Mononuclear cell (primary cell): ENCODE results near the gene PDE4D. TPM values are rescaled to one million over a fixed set of nuclear protein-coding genes. Genes with fewer than 3 reads are reported as not detected.

Experiments
- H3K27me3 ChIP-seq: 2 replicates; pipeline ENCODE4 v1.6.0; 2011; ENCODE audit warnings: low read length, control low read depth; ENCODE audit not compliant: insufficient read depth
- H3K4me1 ChIP-seq: 2 replicates; pipeline ENCODE4 v1.5.1; 2011; ENCODE audit warnings: mild to moderate bottlenecking, low read length, control low read depth; ENCODE audit not compliant: insufficient read depth
- H3K4me3 ChIP-seq: 2 replicates; pipeline ENCODE4 v1.5.1; 2011; ENCODE audit warnings: mild to moderate bottlenecking, low read length, moderate library complexity
- H3K9me3 ChIP-seq: 2 replicates; pipeline ENCODE4 v1.5.1; 2011; ENCODE audit warnings: low read depth, mild to moderate bottlenecking, control low read depth, low read length
- total RNA-seq: library from RNA; depleted of rRNA; stranded (reverse); fragments of >200 nt; gene quantifications from one replicate; pipeline ENCODE4 v1.2.3, GENCODE V29; 2012

The PDE4D gene
- total RNA-seq, 1 donor, result 171 TPM

GRCh38 chr5:58925627-58926540 is 967.6 kb downstream of the PDE4D start:
- H3K9me3 ChIP-seq, result no peaks in the 10 kb centered on the region
- no peak overlapping the region for H3K4me3 ChIP-seq
- no peaks in the 10 kb centered on the region for H3K27me3 ChIP-seq

GRCh38 chr5:58924306-58924705 is 969.2 kb downstream of the PDE4D start:
- Histone ChIP-seq H3K27me3 (no peaks in the 10 kb centered on the region), H3K4me3 (no peak overlapping the region), H3K4me1 (no peaks in the 10 kb centered on the region), H3K9me3 (no peaks in the 10 kb centered on the region)

More at GRCh38 chr5:58925627-58926540, 967.6 kb downstream of the PDE4D start:
- no peaks in the 10 kb centered on the region for H3K4me1 ChIP-seq

DNA sequence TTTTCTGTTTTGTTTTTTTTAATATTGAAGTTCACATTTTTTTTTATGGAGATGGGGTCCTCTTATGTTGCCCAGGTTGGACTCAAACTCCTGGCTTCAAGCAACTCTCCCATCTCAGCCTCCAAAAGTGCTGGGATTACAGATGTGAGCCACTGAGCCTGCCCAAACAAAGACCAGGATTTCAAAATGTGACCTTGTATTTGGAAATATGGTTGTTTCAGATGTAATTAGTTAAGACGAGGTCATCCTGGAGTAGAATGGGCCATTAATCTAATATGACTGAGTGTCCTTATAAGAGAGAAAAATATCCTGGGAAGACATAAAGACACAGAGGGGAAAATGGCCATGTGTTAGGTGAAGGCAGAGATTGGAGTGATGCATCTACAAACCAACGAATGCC is 970.2 kb downstream of the PDE4D start:
- no peaks in the 10 kb centered on the region for H3K27me3 ChIP-seq
- H3K4me1 ChIP-seq, result no peaks in the 10 kb centered on the region
- H3K9me3 ChIP-seq, result no peaks in the 10 kb centered on the region
- H3K4me3 ChIP-seq, result no peak overlapping the region

DNA sequence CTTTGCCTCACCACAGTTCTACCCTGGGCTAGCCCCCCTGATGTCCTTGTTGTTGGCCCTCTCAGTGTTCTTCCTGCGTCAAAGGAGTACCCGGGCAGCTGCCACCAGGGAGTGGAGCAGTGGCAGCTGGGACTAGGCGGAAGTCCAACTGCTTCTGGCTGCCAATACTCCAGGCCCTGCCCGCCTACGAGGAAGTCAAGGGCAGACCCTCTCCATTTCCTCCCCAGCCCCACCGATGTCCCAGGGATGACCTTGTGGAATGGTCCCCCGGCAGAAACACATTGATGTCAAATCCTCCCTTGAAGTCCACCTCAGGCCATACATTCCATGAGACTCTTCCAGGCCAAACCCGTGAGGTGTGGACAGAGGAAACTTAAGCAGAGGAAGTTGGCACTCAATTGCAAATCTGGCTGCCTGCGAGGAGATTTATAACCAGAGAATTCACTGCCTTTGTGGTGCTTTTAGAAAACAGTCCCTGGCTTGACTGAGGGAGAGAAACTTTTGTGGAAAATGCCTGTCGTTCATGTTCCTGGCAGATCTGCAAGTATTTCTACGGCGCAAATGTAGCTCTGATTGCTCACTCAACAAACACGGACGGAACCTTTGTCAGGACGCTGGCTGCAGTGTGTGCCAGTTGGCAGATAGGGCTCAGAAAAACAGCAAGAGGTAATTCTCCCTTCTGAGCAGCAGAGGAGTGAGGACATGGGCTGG is 970.9 kb downstream of the PDE4D start:
- H3K4me1 ChIP-seq, result no peaks in the 10 kb centered on the region

GRCh38 chr5:58921159-58921558 is 972.4 kb downstream of the PDE4D start:
- no peaks in the 10 kb centered on the region for H3K27me3 ChIP-seq
- no peak overlapping the region for H3K4me3 ChIP-seq
- H3K9me3 ChIP-seq, result no peaks in the 10 kb centered on the region
- no peaks in the 10 kb centered on the region for H3K4me1 ChIP-seq

More for the DNA sequence above, 970.9 kb downstream of the PDE4D start:
- no peaks in the 10 kb centered on the region for H3K27me3 ChIP-seq
- no peaks in the 10 kb centered on the region for H3K9me3 ChIP-seq
- no peak overlapping the region for H3K4me3 ChIP-seq

DNA sequence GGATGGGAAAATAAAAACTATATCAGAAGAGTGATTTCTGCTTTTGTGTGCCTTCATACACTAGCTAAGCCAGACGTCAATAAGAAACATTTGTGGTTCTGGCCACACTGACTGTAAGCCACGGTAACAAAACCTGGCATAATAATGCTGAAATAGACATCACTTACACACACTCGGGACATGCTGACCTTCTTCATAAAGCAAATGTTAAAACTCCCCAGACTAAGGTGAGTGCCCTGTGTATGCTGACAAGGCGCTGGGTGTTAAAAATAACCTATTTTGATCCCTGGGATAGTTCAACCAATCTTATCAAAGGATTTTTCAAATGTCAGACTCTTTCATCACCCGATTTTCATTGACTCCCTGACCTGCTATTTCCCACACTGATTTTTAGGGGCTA is 973.7 kb downstream of the PDE4D start:
- H3K27me3 ChIP-seq, result no peaks in the 10 kb centered on the region
- no peaks in the 10 kb centered on the region for H3K9me3 ChIP-seq
- H3K4me3 ChIP-seq, result no peak overlapping the region
- H3K4me1 ChIP-seq, result no peaks in the 10 kb centered on the region
